Measurements from ENCODE around the gene MSH5. TPM values are rescaled to one million over a fixed set of nuclear protein-coding genes. Genes with fewer than 3 reads are reported as not detected.

Gene MSH5
- total and polyA plus RNA-seq, 9 of the 15 experiments (the other 6 are each of a cell fraction or from before 2014, with no cell fraction given): 12.5 to 104 (median 46.6) TPM

DNA sequence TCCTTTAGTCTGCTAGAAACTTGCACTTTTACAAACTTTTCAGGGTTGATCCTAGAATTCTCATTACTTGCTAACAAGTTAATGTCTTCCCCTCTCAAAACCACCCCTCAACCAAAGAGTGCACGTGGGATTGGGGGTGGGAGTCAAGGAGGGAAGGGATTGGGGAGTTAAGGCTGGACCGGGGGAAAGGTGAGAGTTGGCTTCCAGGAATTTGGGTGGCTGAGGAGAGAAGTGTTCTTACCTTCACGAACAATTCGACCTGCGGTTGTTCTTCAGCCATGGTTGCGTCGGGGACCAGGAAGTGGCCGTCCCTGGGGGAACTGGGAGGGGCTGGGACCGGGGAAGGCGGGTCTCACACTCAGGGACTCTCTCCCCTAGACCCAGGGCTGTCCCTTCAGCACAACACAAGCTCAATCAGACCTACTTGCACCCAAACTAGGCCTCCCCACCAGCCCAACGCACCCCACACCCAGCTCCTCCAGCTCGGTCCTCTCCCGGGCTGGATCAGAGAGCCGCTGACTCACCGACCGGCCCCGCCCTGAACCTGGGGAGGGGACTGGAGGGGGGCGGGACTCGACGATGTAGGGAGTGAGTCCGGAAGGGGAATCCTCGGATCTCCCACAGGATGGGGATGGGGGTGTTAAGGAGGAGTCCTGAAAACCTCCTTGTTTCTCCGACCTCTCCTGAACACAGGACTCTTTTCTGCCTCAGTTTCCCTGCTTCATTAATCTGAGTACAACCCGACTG, 3.6 kb upstream of the MSH5 start, which contains the start of gene CLIC1 (continued):
- peak; percentile 32 for TF ChIP-seq TEAD4 (IDR thresholded peaks at IDR 0.05; ENCODE audit: low read length)
- no peak for TF ChIP-seq TEAD4 (CRISPR knock-in tag; IDR thresholded peaks at IDR 0.05; ENCODE audit: borderline replicate concordance)
- TF ChIP-seq SAP30 (IDR thresholded peaks at IDR 0.05; ENCODE audit: borderline replicate concordance, insufficient read depth, low read depth, low read length, poor library complexity, severe bottlenecking): peak; percentile 78
- TF ChIP-seq SIN3A (IDR thresholded peaks at IDR 0.05; ENCODE audit: borderline replicate concordance in 2 of 2, control insufficient read depth in 1 of 2, low read depth in 2 of 2, low read length in 2 of 2): peak in 1 of 2 experiments; percentile 85; a peak in 2 of 4 replicates
- TF ChIP-seq, protein P1, sequence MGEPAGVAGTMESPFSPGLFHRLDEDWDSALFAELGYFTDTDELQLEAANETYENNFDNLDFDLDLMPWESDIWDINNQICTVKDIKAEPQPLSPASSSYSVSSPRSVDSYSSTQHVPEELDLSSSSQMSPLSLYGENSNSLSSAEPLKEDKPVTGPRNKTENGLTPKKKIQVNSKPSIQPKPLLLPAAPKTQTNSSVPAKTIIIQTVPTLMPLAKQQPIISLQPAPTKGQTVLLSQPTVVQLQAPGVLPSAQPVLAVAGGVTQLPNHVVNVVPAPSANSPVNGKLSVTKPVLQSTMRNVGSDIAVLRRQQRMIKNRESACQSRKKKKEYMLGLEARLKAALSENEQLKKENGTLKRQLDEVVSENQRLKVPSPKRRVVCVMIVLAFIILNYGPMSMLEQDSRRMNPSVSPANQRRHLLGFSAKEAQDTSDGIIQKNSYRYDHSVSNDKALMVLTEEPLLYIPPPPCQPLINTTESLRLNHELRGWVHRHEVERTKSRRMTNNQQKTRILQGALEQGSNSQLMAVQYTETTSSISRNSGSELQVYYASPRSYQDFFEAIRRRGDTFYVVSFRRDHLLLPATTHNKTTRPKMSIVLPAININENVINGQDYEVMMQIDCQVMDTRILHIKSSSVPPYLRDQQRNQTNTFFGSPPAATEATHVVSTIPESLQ (CRISPR knock-in tag; IDR thresholded peaks at IDR 0.05): peak; percentile 94
- TF ChIP-seq, protein P2, sequence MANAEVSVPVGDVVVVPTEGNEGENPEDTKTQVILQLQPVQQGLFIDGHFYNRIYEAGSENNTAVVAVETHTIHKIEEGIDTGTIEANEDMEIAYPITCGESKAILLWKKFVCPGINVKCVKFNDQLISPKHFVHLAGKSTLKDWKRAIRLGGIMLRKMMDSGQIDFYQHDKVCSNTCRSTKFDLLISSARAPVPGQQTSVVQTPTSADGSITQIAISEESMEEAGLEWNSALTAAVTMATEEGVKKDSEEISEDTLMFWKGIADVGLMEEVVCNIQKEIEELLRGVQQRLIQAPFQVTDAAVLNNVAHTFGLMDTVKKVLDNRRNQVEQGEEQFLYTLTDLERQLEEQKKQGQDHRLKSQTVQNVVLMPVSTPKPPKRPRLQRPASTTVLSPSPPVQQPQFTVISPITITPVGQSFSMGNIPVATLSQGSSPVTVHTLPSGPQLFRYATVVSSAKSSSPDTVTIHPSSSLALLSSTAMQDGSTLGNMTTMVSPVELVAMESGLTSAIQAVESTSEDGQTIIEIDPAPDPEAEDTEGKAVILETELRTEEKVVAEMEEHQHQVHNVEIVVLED (CRISPR knock-in tag; IDR thresholded peaks at IDR 0.05): peak; percentile 24; the same call in 1 of the 2 replicates
- peak; percentile 95 for TF ChIP-seq ZNF232 (CRISPR knock-in tag; IDR thresholded peaks at IDR 0.05)
- TF ChIP-seq HNRNPK (IDR thresholded peaks at IDR 0.05; ENCODE audit: low read depth, low read length, poor library complexity, severe bottlenecking): peak; percentile 48
- TF ChIP-seq ZNF57 (CRISPR knock-in tag; IDR thresholded peaks at IDR 0.05): 0 out of 2 replicates have a peak, but pooled peaks have one; percentile 5
- TF ChIP-seq CAMTA2 (CRISPR knock-in tag; conservative IDR thresholded peaks at IDR 0.05): 0 out of 2 replicates have a peak, but pooled peaks have one; percentile 9
- 0 out of 2 replicates have a peak, but pooled peaks have one; percentile 57 for TF ChIP-seq ZNF445 (CRISPR knock-in tag; IDR thresholded peaks at IDR 0.05; ENCODE audit: low read depth)
- peak; percentile 43 for TF ChIP-seq SIRT6 (IDR thresholded peaks at IDR 0.05; ENCODE audit: low read depth, low read length)
- TF ChIP-seq ZNF75A (CRISPR knock-in tag; IDR thresholded peaks at IDR 0.05): peak; percentile 82; the same call in 1 of the 2 replicates
- TF ChIP-seq BRD4 (IDR thresholded peaks at IDR 0.05): peak; percentile 85
- TF ChIP-seq, protein P3, sequence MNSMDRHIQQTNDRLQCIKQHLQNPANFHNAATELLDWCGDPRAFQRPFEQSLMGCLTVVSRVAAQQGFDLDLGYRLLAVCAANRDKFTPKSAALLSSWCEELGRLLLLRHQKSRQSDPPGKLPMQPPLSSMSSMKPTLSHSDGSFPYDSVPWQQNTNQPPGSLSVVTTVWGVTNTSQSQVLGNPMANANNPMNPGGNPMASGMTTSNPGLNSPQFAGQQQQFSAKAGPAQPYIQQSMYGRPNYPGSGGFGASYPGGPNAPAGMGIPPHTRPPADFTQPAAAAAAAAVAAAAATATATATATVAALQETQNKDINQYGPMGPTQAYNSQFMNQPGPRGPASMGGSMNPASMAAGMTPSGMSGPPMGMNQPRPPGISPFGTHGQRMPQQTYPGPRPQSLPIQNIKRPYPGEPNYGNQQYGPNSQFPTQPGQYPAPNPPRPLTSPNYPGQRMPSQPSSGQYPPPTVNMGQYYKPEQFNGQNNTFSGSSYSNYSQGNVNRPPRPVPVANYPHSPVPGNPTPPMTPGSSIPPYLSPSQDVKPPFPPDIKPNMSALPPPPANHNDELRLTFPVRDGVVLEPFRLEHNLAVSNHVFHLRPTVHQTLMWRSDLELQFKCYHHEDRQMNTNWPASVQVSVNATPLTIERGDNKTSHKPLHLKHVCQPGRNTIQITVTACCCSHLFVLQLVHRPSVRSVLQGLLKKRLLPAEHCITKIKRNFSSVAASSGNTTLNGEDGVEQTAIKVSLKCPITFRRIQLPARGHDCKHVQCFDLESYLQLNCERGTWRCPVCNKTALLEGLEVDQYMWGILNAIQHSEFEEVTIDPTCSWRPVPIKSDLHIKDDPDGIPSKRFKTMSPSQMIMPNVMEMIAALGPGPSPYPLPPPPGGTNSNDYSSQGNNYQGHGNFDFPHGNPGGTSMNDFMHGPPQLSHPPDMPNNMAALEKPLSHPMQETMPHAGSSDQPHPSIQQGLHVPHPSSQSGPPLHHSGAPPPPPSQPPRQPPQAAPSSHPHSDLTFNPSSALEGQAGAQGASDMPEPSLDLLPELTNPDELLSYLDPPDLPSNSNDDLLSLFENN (IDR thresholded peaks at IDR 0.05; ENCODE audit: low read depth in 2 of 2, low read length in 2 of 2): peak in 1 of 2 experiments; percentile 80; a peak in 2 of 4 replicates
- TF ChIP-seq NR2C2 (CRISPR knock-in tag; IDR thresholded peaks at IDR 0.05): peak; percentile 85
- TF ChIP-seq NR2C2 (tag; IDR thresholded peaks at IDR 0.05): no peak
- no peak for TF ChIP-seq PHF21A (IDR thresholded peaks at IDR 0.05; ENCODE audit: borderline replicate concordance, low read depth)
- TF ChIP-seq ZBTB17 (CRISPR knock-in tag; IDR thresholded peaks at IDR 0.05): peak; percentile 78; the same call in 1 of the 2 replicates
- peak; percentile 51; the same call in 1 of the 2 replicates for TF ChIP-seq ZNF830 (CRISPR knock-in tag; IDR thresholded peaks at IDR 0.05)
